Measurements from ENCODE around the gene DYNC1LI1. TPM values are rescaled to one million over a fixed set of nuclear protein-coding genes. Genes with fewer than 3 reads are reported as not detected.

Gene DYNC1LI1
- total RNA-seq, 1 experiment from 2014 or later, result 54.9 TPM

GRCh38 chr3:32493437-32494414 is 76.9 kb downstream of the DYNC1LI1 start:
- no peak for DNase-seq (ENCODE audit: low read depth)

GRCh38 chr3:32492684-32493436 is 77.8 kb downstream of the DYNC1LI1 start:
- DNase-seq (ENCODE audit: low read depth), result no peak

GRCh38 chr3:32488474-32489008 is 82.1 kb downstream of the DYNC1LI1 start:
- no peak for DNase-seq (ENCODE audit: low read depth)

- DNase-seq (ENCODE audit: low read depth), result no peak
These were observed 82.7 kb downstream of the DYNC1LI1 start for GRCh38 chr3:32487781-32488473.

GRCh38 chr3:32484436-32484835 is 86.2 kb downstream of the DYNC1LI1 start:
- no peak for DNase-seq (ENCODE audit: low read depth)

GRCh38 chr3:32483772-32484171 is 86.9 kb downstream of the DYNC1LI1 start:
- DNase-seq (ENCODE audit: low read depth), result no peak

- no peak for DNase-seq (ENCODE audit: low read depth)
These were observed 88.0 kb downstream of the DYNC1LI1 start for GRCh38 chr3:32482693-32483092.

- DNase-seq (ENCODE audit: low read depth), result no peak
These were observed 88.6 kb downstream of the DYNC1LI1 start for GRCh38 chr3:32481791-32482631.

GRCh38 chr3:32480604-32481003 is 90.1 kb downstream of the DYNC1LI1 start:
- DNase-seq (ENCODE audit: low read depth), result no peak

Small RNAs within 50 kb of the gene (small RNA-seq; reads per million reads assigned to genes)
- gene MIR548AY, result not detected

Other genes with a start within 250 kb of the DYNC1LI1 start
- gene CMTM7, start 179.0 kb downstream of the DYNC1LI1 start, total RNA-seq (2014; rRNA removed; shearing (Covaris generic)), result 39.2 and 57.9 TPM in 2 replicates
- 63.6 and 90.6 TPM in 2 replicates for gene CMTM6, start 68.0 kb downstream of the DYNC1LI1 start, total RNA-seq (2014; rRNA removed; shearing (Covaris generic))
- 37.4 and 41.2 TPM in 2 replicates for gene CNOT10, start 114.3 kb upstream of the DYNC1LI1 start, total RNA-seq (2014; rRNA removed; shearing (Covaris generic))
- not detected in 2 replicates for gene TRIM71, start 247.1 kb upstream of the DYNC1LI1 start, total RNA-seq (2014; rRNA removed; shearing (Covaris generic))